Left kidney (tissue), 8 donors: ENCODE measurements around the gene MT1M. TPM values are rescaled to one million over a fixed set of nuclear protein-coding genes. Genes with fewer than 3 reads are reported as not detected.
"Not testable (repeated sequence)": the region's sequence is repeated elsewhere in the genome, so short reads cannot be mapped to it uniquely, and the experiment has no call there.

Experiments used
- DNase-seq: peaks from one replicate; pipeline ENCODE4 v3.0.0-alpha.2; 2013
- long read RNA-seq, 8 donors: transcript quantifications; one replicate each; lab custom pipeline, GENCODE V29; 2026
- polyA plus RNA-seq: library from polyadenylated mRNA; unstranded; fragments of 120-200 nt; gene quantifications from one replicate; pipeline ENCODE4 v1.2.1, GENCODE V29; 2013; ENCODE audit not compliant: insufficient read length

Gene MT1M
- polyA plus RNA-seq: 0.30 TPM
- long read RNA-seq, donor 1: 0 reads
- long read RNA-seq, donor 2, partial matches to known transcripts: 0 of 3 reads
- long read RNA-seq, donor 2, other reads (novel, unspliced or antisense): 0 of 3 reads
- long read RNA-seq, donor 3: 0 reads
- long read RNA-seq, donor 4: 0 reads
- long read RNA-seq, donor 5, partial matches to known transcripts: 0 of 1 reads
- long read RNA-seq, donor 5, other reads (novel, unspliced or antisense): 0 of 1 reads
- long read RNA-seq, donor 6, partial matches to known transcripts: 0 of 1 reads
- long read RNA-seq, donor 6, other reads (novel, unspliced or antisense): 0 of 1 reads
- long read RNA-seq, donor 7, partial matches to known transcripts: 0 of 1 reads
- long read RNA-seq, donor 7, other reads (novel, unspliced or antisense): 0 of 1 reads
- long read RNA-seq, donor 8: 0 reads

DNA sequence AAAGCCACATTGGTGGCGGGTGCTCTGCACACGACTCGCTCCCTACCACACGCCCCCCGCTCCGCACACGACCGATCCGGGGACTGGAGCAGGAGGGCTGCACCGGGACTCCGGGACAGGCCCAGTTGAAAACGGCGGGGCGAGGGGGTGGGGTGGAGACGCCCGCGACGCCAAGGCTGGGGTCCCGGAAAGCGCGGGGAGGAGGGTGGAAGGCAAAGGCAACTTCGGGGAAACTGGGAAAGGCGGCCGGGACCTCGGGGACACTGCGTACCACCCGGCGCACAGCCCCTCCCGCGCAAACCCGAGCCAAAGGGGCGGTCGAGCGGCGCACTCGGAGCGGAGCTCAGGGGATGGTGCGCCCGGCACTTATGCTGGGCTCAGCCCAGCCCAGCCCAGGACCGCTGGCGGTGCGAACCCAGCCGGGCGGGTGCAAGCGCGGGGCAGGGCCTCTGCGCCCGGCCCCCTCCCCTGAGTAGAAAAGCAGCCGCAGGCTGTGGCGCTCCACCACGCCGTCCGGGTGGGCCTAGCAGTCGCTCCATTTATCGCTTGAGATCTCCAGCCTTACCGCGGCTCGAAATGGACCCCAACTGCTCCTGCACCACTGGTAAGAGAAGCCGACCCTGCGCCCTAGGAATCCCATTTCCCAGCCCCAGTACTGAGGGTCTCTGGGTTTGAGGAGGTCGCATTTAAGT is at the start of gene MT1M:
Gene MT1M, plus strand, starts transcription at position 504 of the 692 bp plus-strand sequence. Its CDS starts 73 bp downstream, at position 577.
- DNase-seq: no peak

GRCh38 chr16:56582911-56583310 is 49.5 kb upstream of the MT1M start:
- DNase-seq: not testable (repeated sequence)

DNA sequence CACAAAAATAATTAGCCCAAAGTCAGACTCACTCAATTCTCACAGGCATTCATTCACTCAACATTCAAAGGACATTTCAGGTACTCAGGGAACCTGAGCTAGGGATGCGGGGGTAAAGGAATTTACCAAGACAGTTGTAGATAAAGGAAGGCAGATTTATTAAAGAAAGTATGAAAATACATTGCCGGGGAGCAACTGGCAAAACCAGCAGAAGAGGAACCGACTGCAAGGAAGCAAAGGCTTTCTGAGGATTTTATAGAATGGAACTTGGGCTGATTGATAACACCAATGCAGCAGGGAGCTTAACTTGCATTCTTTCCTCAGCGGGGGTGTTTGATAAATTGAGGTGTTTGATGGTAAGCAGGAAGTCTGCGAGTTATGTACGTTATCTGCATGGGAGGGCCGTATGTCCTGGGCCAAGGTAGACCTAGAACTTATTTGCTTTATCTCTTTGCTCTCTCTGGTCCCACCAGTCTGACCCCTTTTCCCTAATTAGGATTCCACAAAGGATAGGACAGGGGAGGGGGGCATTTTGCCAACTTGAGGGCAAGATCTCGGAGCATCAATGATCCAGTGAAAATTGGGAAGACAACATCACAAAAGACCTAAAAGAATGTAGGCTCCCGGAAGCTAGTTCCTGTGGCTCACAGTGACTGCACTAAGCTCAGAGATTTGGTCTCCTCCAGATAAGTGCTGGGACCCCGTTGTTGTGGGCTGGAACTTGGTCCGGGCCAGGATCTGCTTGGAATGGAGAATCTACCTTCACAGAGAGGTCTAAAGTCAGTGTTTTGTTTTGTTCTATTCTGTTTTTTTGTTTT is 48.9 kb upstream of the MT1M start:
- DNase-seq: no peak

DNA sequence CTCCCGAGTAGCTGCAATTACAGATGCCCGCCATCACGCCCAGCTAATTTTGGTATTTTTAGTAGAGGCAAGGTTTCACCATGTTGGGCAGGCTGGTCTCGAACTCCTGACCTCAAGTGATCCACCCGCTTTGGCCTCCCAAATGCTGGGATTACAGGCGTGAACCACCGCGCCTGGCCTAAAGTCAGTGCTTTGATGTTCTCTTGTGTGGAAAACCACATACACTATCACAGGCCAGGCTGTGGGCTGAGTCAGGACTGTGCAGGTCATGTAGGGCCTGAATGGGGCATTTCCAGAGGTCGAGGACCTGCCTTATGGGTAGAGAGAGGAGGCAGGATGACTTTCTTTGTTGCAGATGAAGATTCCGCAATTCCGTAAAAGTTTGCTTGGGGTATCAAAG is 48.2 kb upstream of the MT1M start:
- no peak for DNase-seq

GRCh38 chr16:56588781-56589140 is 43.7 kb upstream of the MT1M start:
- no peak for DNase-seq

- DNase-seq: peak; percentile 38
Measured at GRCh38 chr16:56589141-56590039, 43.1 kb upstream of the MT1M start, which contains the start of gene MT3. MT3 (plus strand) TSS chr16:56589528; CDS start chr16:56589591, 63 bp downstream.

DNA sequence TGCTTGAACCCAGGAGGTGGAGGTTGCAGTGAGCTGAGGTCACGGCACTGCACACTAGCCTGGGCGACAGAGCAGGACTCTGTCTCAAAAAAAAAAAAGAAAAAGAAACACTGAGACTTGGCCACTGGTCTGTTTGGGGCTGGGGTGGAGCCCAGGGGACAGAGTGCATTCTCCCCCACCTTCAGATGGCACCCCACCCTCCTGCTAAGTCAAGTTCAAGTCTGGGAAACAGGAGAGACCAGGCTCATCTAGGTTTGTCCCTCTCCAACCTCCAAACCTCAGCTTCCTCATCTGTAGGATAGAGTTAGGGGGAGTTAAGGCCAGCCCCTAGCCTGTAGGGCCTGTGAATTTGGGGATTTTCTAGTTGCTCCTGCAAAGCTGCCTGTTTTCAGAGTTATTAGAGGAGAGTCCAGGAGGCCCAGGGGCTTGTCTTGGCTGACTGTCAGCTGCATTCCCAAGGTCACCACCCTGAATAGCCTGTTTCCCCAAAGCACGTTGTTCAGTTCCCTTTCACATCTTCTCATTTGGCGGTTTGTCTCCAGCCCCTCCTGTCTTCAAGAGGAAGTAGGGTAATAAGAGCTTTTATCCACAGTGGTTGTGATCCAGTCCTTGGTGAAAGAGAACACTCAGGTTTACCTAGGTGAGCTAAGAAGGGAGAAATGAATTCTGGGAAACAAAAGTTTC is 40.9 kb upstream of the MT1M start:
- no peak for DNase-seq

DNA sequence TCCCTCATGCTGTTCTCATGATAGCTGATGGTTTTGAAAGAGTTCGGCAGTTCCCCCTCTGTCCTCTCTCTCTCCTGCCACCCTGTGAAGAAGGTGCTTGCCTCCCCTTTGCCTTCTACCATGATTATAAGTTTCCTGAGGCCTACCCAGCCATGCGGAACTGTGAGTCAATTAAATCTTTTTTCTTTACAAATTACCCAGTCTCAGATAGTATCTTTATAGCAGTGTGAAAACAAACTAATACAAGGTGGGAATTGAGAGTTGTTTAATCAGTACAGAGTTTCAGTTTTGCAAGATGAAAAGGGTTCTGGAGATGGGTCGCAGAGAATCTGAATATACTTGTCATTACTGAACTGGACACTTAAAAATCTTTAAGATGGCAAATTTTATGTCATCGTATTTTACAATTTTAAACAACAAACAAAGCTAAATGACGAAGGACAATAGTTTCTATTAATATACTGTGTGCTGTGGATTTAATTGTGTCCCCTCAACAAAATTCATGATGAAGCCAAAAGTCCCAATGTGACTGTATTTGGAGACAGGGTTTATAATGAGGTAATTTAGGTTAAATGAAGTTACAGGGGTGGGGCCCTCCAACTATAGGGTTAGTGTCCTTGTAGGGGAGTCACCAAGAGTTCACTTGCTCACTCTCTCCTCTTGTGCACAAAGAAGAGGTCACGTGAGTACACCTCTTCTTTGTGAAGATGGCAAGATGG is 38.7 kb upstream of the MT1M start:
- no peak for DNase-seq

- DNase-seq: no peak
Measured at GRCh38 chr16:56594292-56594619, 38.2 kb upstream of the MT1M start.

DNA sequence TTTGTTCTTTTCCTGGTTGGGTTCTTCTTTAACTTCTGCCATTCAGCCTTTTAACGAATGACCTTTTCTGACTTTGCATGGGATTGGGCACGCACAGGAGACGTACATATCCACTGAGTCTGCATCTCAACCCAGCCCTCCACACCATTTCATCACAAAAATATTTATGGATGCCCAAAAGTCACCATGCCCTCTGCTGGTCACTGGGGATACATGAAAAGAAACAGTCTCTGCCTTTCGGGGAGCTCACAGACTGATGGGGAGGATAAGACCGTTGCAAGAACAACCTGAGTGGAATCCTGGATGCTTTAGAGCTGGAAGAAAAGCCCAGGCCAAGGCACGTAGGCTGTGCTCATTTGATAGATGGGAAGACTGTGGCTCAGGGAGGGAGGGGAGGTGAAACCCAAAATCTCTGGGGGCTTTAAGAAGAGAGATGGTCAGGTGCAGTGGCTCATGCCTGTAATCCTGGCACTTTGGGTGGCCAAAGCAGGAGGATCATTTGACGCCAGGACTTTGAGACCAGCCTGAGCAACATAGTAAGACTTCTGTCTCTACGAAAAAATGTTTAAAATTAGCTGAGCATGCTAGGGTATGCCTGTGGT is 32.0 kb upstream of the MT1M start:
- no peak for DNase-seq

- no peak for DNase-seq
Measured at GRCh38 chr16:56601325-56601724, 31.1 kb upstream of the MT1M start.

DNA sequence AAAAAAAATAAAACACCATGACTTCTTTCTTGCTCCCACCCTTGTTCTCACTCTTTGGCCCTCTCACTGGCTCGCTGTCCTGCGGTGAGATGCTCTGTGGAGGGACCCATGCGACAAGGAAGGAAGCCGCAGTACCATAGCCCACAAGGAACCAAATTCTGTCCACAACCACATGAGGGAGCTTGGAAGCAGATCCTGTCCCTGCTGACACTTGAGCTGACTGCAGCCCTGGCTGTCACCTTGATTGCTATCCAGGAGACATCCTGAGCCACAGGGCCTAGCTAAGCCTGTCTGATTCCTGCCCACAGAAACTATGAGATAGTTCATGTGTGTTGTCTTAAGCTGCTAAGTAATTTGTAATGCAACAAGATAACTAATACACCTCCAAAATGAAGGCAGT is 28.9 kb upstream of the MT1M start:
- DNase-seq: no peak

GRCh38 chr16:56604966-56605365 is 27.5 kb upstream of the MT1M start:
- no peak for DNase-seq

DNA sequence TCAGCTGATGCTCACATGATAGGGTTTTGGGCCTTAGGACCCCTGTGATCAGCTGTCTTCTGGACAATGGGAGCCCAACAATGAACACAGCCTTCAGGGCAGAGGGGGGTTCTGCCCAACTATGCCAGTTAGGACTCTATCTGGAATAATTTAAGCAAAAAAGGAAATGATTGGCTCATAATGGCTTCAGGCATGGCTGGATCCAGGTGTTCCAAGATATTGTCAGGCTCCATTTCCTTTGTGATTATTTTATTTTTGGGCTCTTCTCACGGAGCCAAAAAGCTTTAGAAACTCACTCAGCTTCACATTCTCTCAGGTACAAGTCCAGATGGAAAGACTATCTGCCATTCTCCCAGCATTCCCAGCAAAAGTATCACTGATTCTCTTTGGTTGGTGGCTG is 27.0 kb upstream of the MT1M start:
- DNase-seq: no peak

- no peak for DNase-seq
Measured at GRCh38 chr16:56606071-56606475, 26.4 kb upstream of the MT1M start.

GRCh38 chr16:56606476-56607108 is 25.9 kb upstream of the MT1M start:
- peak; percentile 61 for DNase-seq

DNA sequence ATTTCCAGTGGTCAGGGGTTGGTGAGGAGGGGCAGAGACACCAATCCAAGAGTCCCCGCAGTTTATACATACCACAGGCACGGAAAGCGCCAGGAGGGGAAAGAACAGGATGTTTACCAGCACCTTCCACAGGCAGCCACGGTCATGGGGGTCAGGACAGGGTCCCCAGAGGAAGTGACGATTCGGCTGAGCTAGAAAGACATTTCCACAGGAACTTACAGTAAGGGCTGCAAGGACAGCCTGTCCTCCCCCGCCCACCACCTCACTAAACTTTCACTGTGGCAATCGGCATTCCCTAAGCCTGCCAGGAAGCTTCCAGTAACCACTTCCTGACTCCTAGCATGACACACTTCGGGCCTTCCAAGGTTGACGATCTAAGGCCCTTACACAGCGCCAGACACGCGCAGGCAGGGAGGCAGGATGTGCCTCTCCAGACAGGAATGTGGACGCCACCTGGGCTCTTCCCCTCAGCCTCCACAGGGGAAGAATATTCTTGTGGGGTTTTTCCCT is 25.3 kb upstream of the MT1M start:
- DNase-seq: no peak

GRCh38 chr16:56607675-56608042 is 24.8 kb upstream of the MT1M start:
- DNase-seq: no peak
